Measurements from ENCODE around the gene FBXO47. TPM values are rescaled to one million over a fixed set of nuclear protein-coding genes. Genes with fewer than 3 reads are reported as not detected.
"Not testable (repeated sequence)": the region's sequence is repeated elsewhere in the genome, so short reads cannot be mapped to it uniquely, and the experiment has no call there.

FBXO47 gene
- polyA plus RNA-seq, 3 donors: not detected

DNA sequence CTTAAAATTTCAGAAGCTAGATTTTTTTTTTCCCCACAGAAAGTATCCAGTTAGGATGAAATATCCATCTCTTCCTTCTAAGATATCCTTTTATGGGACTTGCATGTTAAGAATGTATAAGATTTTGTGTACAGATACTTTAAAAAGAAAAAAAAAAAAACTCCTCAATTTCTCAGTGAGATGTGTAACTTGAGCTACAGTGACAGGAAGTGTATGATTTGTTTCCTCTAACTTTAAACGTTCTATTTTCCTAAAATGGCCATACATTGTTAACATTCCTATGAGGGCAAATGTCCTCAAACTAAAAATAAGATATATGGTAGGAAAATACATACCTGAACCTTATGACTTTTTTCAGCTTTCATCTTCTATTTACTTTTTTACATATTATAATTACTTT is 8.9 kb downstream of the FBXO47 start:
- no peak overlapping the region for H3K4me2 ChIP-seq (replicated peaks; ENCODE audit: extremely low read depth, low read length, poor library complexity, severe bottlenecking)
- H3K4me1 ChIP-seq (ENCODE audit: control insufficient read depth in 1 of 2, insufficient read depth in 2 of 2, low read length in 2 of 2): no peaks in the 10 kb centered on the region
- no peak overlapping the region for H3K4me3 ChIP-seq (replicated peaks in 1 of 3; ENCODE audit: low read depth in 2 of 3, low read length in 3 of 3)
- H4K20me1 ChIP-seq (ENCODE audit: insufficient read depth, low read length): no peaks in the 10 kb centered on the region
- no peak overlapping the region for H3K27ac Mint-ChIP-seq
- no peaks in the 10 kb centered on the region for H3K79me2 ChIP-seq (ENCODE audit: insufficient read depth, low read length)
- no peak for DNase-seq
- H2AFZ ChIP-seq (ENCODE audit: insufficient read depth, low read depth, low read length, poor library complexity, severe bottlenecking): no peak overlapping the region
- no peaks in the 10 kb centered on the region for H3K9me3 Mint-ChIP-seq
- no CpG with 5 or more reads among the region's 1 CpG for WGBS (ENCODE audit: insufficient coverage)
- no peaks in the 10 kb centered on the region for H3K36me3 ChIP-seq (replicated peaks in 1 of 2; ENCODE audit: control insufficient read depth in 1 of 2, insufficient read depth in 2 of 2, low read length in 2 of 2)
- H3K36me3 Mint-ChIP-seq: no peaks in the 10 kb centered on the region
- no peak overlapping the region for H3K4me3 Mint-ChIP-seq
- no peaks in the 10 kb centered on the region for H3K9me3 ChIP-seq (replicated peaks in 1 of 2; ENCODE audit: control insufficient read depth in 1 of 2, insufficient read depth in 1 of 2, low read length in 2 of 2)
- H3K27ac ChIP-seq (ENCODE audit: low read depth in 1 of 2, low read length in 2 of 2): no peak overlapping the region
- no peaks in the 10 kb centered on the region for H3K27me3 ChIP-seq (ENCODE audit: control insufficient read depth in 2 of 2, insufficient read depth in 2 of 2, low read length in 2 of 2)
- no peaks in the 10 kb centered on the region for H3K4me1 Mint-ChIP-seq
- H3K9ac ChIP-seq (ENCODE audit: insufficient read depth, low read length, poor library complexity, severe bottlenecking): no peak overlapping the region
- intact Hi-C loops (cut with micrococcal nuclease): no loop called here
- TF ChIP-seq, protein P1, sequence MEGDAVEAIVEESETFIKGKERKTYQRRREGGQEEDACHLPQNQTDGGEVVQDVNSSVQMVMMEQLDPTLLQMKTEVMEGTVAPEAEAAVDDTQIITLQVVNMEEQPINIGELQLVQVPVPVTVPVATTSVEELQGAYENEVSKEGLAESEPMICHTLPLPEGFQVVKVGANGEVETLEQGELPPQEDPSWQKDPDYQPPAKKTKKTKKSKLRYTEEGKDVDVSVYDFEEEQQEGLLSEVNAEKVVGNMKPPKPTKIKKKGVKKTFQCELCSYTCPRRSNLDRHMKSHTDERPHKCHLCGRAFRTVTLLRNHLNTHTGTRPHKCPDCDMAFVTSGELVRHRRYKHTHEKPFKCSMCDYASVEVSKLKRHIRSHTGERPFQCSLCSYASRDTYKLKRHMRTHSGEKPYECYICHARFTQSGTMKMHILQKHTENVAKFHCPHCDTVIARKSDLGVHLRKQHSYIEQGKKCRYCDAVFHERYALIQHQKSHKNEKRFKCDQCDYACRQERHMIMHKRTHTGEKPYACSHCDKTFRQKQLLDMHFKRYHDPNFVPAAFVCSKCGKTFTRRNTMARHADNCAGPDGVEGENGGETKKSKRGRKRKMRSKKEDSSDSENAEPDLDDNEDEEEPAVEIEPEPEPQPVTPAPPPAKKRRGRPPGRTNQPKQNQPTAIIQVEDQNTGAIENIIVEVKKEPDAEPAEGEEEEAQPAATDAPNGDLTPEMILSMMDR (IDR thresholded peaks at IDR 0.05): no peak
- H3K27me3 Mint-ChIP-seq (ENCODE audit: low read depth in 3 of 3): peaks cover 2 to 8% (median 8%) of the 10 kb centered on the region in 3 donors

DNA sequence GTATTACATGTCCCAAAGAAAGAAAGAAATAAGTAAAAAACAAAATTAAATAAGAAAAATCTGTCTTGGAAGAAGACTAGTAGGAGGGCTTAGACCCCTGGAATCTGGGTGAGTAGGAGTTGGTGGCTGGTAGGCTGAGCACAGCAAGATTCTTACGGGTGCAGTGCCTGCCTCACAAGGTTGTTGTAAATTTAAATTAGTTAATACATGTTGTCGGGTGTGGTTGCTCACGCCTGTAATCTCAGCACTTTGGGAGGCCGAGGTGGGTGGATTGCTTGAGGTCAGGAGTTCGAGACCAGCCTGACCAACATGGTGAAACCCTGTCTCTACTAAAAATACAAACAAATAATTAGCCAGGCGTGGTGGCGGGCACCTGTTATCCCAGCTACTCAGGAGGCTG is 13.4 kb downstream of the FBXO47 start:
- H3K27ac ChIP-seq (ENCODE audit: low read depth in 1 of 2, low read length in 2 of 2); H3K9ac ChIP-seq (ENCODE audit: insufficient read depth, low read length, poor library complexity, severe bottlenecking); H3K27ac Mint-ChIP-seq; H4K20me1 ChIP-seq (ENCODE audit: insufficient read depth, low read length); H3K4me1 Mint-ChIP-seq; H3K79me2 ChIP-seq (ENCODE audit: insufficient read depth, low read length); H3K9me3 Mint-ChIP-seq; intact Hi-C loops (cut with micrococcal nuclease); H3K4me1 ChIP-seq (ENCODE audit: control insufficient read depth in 1 of 2, insufficient read depth in 2 of 2, low read length in 2 of 2); H3K36me3 ChIP-seq (replicated peaks in 1 of 2; ENCODE audit: control insufficient read depth in 1 of 2, insufficient read depth in 2 of 2, low read length in 2 of 2); H3K4me2 ChIP-seq (replicated peaks; ENCODE audit: extremely low read depth, low read length, poor library complexity, severe bottlenecking); H2AFZ ChIP-seq (ENCODE audit: insufficient read depth, low read depth, low read length, poor library complexity, severe bottlenecking); H3K27me3 ChIP-seq (ENCODE audit: control insufficient read depth in 2 of 2, insufficient read depth in 2 of 2, low read length in 2 of 2); H3K4me3 Mint-ChIP-seq; H3K4me3 ChIP-seq (replicated peaks in 1 of 3; ENCODE audit: low read depth in 2 of 3, low read length in 3 of 3); DNase-seq; H3K36me3 Mint-ChIP-seq; H3K9me3 ChIP-seq (replicated peaks in 1 of 2; ENCODE audit: control insufficient read depth in 1 of 2, insufficient read depth in 1 of 2, low read length in 2 of 2): not testable (repeated sequence)
- peaks cover 2 to 12% (median 2%) of the 10 kb centered on the region in 3 donors for H3K27me3 Mint-ChIP-seq (ENCODE audit: low read depth in 3 of 3)
- WGBS (ENCODE audit: insufficient coverage): no CpG with 5 or more reads among the region's 7 CpGs

All from CD14-positive monocyte (primary cell).